Umbilical cord (tissue), 2 donors: ENCODE results near the gene MPDZ. TPM values are rescaled to one million over a fixed set of nuclear protein-coding genes. Genes with fewer than 3 reads are reported as not detected.

Experiments used
- DNase-seq: peaks from one replicate; pipeline ENCODE4 v3.0.0-alpha.2; 2015; ENCODE audit warnings: low spot score
- total RNA-seq: library from RNA; depleted of rRNA; stranded (reverse); fragments of >200 nt; gene quantifications from one replicate; pipeline ENCODE4 v1.2.3, GENCODE V29; 2014; ENCODE audit warnings: low replicate concordance; ENCODE audit not compliant: insufficient read depth

MPDZ gene
- total RNA-seq, 1 donor from 2014 or later, result 61.2 TPM

GRCh38 chr9:13179257-13179656 is 100.2 kb downstream of the MPDZ start:
- DNase-seq, result no peak

GRCh38 chr9:13175732-13176131 is 103.8 kb downstream of the MPDZ start:
- DNase-seq, result no peak

- DNase-seq, result no peak
Measured at GRCh38 chr9:13174906-13175639, 104.4 kb downstream of the MPDZ start.

- DNase-seq, result no peak
Measured at GRCh38 chr9:13173553-13173952, 105.9 kb downstream of the MPDZ start.

GRCh38 chr9:13171261-13171660 is 108.2 kb downstream of the MPDZ start:
- no peak for DNase-seq

- DNase-seq, result no peak
Measured at GRCh38 chr9:13166996-13167395, 112.5 kb downstream of the MPDZ start.

- DNase-seq, result no peak
Measured at GRCh38 chr9:13165956-13166355, 113.5 kb downstream of the MPDZ start.

- no peak for DNase-seq
Measured at GRCh38 chr9:13165236-13165945, 114.1 kb downstream of the MPDZ start.

- no peak for DNase-seq
Measured at GRCh38 chr9:13163946-13164345, 115.5 kb downstream of the MPDZ start.

GRCh38 chr9:13163287-13163686 is 116.2 kb downstream of the MPDZ start:
- DNase-seq, result no peak

- no peak for DNase-seq
Measured at GRCh38 chr9:13160051-13160450, 119.4 kb downstream of the MPDZ start.

- no peak for DNase-seq
Measured at GRCh38 chr9:13158986-13159385, 120.5 kb downstream of the MPDZ start.

- DNase-seq, result no peak
Measured at GRCh38 chr9:13151489-13151888, 128.0 kb downstream of the MPDZ start.

- no peak for DNase-seq
Measured at GRCh38 chr9:13149454-13149853, 130.0 kb downstream of the MPDZ start.

- no peak for DNase-seq
Measured at GRCh38 chr9:13146840-13147239, 132.7 kb downstream of the MPDZ start.

GRCh38 chr9:13145340-13145739 is 134.2 kb downstream of the MPDZ start:
- peak; percentile 38 for DNase-seq

- peak; percentile 80 for DNase-seq
Measured at GRCh38 chr9:13144166-13144775, 135.2 kb downstream of the MPDZ start.

- DNase-seq, result peak; percentile 23
Measured at GRCh38 chr9:13143281-13143680, 136.2 kb downstream of the MPDZ start.

GRCh38 chr9:13142776-13143175 is 136.7 kb downstream of the MPDZ start:
- no peak for DNase-seq

GRCh38 chr9:13141629-13142028 is 137.9 kb downstream of the MPDZ start:
- DNase-seq, result peak; percentile 21

- peak; percentile 24 for DNase-seq
Measured at GRCh38 chr9:13140843-13141592, 138.5 kb downstream of the MPDZ start.

- DNase-seq, result peak; percentile 90
Measured at GRCh38 chr9:13139641-13140171, 139.8 kb downstream of the MPDZ start.
